ENCODE measurements around the gene USP40.

GRCh38 chr2:233462202-233462785 lies 104.3 kb downstream of the USP40 start:
- no peak for TF ChIP-seq CTCF (IDR thresholded peaks at IDR 0.05)
- TF ChIP-seq EZH2 (IDR thresholded peaks at IDR 0.05; ENCODE audit: borderline replicate concordance, insufficient read depth, low read depth, low read length, poor library complexity, severe bottlenecking), result no peak

Data from B cell (primary cell).